ENCODE results near the gene PCDHGB5. TPM values are rescaled to one million over a fixed set of nuclear protein-coding genes. Genes with fewer than 3 reads are reported as not detected.
"Not testable (repeated sequence)": the region's sequence is repeated elsewhere in the genome, so short reads cannot be mapped to it uniquely, and the experiment has no call there.

The PCDHGB5 gene
- total RNA-seq, 1 donor from 2014 or later, result 9.3 TPM

DNA sequence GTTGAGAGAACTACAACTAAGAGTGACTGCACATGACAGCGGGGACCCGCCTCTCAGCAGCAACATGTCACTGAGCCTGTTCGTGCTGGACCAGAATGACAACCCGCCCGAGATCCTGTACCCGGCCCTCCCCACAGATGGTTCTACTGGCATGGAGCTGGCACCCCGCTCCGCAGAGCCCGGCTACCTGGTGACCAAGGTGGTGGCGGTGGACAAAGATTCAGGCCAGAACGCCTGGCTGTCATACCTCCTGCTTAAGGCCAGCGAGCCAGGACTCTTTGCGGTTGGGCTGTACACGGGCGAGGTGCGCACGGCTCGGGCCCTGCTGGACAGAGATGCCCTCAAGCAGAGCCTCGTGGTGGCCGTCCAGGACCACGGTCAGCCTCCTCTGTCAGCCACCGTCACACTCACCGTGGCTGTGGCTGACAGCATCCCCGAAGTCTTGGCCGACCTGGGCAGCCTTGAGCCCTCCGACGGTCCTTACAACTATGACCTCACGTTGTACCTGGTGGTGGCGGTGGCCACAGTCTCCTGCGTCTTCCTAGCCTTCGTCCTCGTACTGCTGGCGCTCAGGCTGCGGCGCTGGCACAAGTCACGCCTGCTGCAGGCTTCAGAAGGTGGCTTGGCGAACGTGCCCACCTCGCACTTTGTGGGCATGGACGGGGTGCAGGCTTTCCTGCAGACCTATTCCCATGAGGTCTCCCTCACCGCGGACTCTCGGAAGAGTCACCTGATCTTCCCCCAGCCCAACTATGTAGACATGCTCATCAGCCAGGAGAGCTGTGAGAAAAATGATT is 13.1 kb upstream of the PCDHGB5 start:
- Mint-ChIP-seq H3K9me3 (ENCODE audit: unreplicated experiment) (peaks cover 31% of the 10 kb centered on the region), H3K27me3 (ENCODE audit: unreplicated experiment) (peaks cover 2% of the 10 kb centered on the region), H3K4me3 (ENCODE audit: unreplicated experiment) (no peak overlapping the region), H3K27ac (ENCODE audit: unreplicated experiment) (no peak overlapping the region), H3K36me3 (ENCODE audit: unreplicated experiment) (peaks cover 65% of the 10 kb centered on the region), H3K4me1 (ENCODE audit: low read depth, unreplicated experiment) (peaks cover 1% of the 10 kb centered on the region)
- no peak for TF ChIP-seq CTCF (IDR thresholded peaks at IDR 0.05; ENCODE audit: partially characterized antibody, unreplicated experiment)
- no peak for DNase-seq

DNA sequence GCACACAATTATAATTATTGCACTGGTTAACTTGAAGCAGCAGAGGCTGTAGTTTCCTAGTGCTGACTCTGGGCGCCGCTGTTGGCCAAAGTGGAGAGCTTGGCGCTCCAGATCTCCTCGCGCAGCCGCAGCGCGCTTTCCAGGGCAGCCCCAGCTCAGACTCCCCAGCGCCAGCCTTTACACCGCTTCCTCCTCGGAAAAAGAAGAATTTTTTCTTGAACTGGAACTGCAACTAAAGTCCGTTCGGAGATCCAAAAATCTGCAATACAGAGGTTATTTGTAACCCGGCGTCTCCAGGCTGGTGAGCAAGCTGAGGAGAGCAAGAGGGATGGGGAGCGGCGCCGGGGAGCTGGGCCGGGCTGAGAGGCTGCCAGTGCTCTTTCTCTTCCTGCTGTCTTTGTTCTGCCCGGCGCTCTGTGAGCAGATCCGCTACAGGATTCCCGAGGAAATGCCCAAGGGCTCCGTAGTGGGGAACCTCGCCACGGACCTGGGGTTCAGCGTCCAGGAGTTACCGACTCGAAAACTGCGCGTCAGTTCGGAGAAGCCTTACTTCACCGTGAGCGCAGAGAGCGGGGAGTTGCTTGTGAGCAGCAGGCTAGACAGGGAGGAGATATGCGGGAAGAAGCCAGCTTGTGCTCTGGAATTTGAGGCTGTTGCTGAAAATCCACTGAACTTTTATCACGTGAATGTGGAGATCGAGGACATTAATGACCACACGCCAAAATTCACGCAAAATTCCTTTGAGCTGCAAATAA is 10.0 kb upstream of the PCDHGB5 start, which contains the start of gene PCDHGB4:
PCDHGB4 (plus strand) TSS at position 142 of the 755 bp plus-strand sequence; CDS start at position 329, 187 bp downstream.
- Mint-ChIP-seq H3K27ac (ENCODE audit: unreplicated experiment) (peak within 1 kb of the TSS; percentile 84), H3K4me3 (ENCODE audit: unreplicated experiment) (peak within 1 kb of the TSS; percentile 86), H3K36me3 (ENCODE audit: unreplicated experiment) (peaks cover 75% of the 10 kb centered on the region), H3K9me3 (ENCODE audit: unreplicated experiment) (peaks cover 43% of the 10 kb centered on the region)
- peak; percentile 75 for DNase-seq
- H3K27me3 Mint-ChIP-seq (ENCODE audit: unreplicated experiment); H3K4me1 Mint-ChIP-seq (ENCODE audit: low read depth, unreplicated experiment): not testable (repeated sequence)
- TF ChIP-seq CTCF (IDR thresholded peaks at IDR 0.05; ENCODE audit: partially characterized antibody, unreplicated experiment), result peak; percentile 63

- Mint-ChIP-seq H3K36me3 (ENCODE audit: unreplicated experiment) (peaks cover 75% of the 10 kb centered on the region), H3K27ac (ENCODE audit: unreplicated experiment) (no peak overlapping the region), H3K9me3 (ENCODE audit: unreplicated experiment) (peaks cover 43% of the 10 kb centered on the region), H3K27me3 (ENCODE audit: unreplicated experiment) (peaks cover 8% of the 10 kb centered on the region), H3K4me1 (ENCODE audit: low read depth, unreplicated experiment) (peaks cover 3% of the 10 kb centered on the region), H3K4me3 (ENCODE audit: unreplicated experiment) (peak overlapping the region; percentile 63)
- DNase-seq, result no peak
- TF ChIP-seq CTCF (IDR thresholded peaks at IDR 0.05; ENCODE audit: partially characterized antibody, unreplicated experiment), result no peak
Measured at GRCh38 chr5:141388661-141389060, 9.1 kb upstream of the PCDHGB5 start.

DNA sequence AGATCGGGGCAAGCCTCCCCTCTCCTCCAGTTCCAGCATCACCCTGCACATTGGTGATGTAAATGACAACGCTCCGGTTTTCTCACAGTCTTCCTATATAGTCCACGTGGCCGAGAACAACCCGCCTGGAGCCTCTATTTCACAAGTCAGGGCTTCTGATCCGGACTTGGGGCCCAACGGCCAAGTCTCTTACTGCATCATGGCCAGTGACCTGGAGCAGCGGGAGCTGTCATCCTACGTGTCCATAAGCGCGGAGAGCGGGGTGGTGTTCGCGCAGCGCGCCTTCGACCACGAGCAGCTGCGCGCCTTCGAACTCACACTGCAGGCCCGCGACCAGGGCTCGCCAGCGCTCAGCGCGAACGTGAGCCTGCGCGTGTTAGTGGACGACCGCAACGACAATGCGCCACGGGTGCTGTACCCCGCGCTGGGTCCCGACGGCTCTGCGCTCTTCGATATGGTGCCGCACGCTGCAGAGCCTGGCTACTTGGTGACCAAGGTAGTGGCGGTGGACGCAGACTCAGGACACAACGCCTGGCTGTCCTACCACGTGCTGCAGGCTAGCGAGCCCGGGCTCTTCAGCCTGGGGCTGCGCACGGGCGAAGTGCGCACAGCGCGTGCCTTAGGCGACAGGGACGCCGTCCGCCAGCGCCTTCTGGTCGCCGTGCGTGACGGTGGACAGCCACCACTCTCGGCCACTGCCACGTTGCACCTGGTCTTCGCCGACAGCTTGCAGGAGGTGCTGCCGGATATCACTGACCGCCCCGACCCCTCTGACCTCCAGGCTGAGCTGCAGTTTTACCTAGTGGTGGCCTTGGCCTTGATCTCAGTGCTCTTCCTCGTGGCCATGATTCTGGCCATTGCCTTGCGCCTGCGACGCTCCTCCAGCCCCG is 8.3 kb upstream of the PCDHGB5 start:
- H3K27ac Mint-ChIP-seq (ENCODE audit: unreplicated experiment), result peak overlapping the region; percentile 56
- peaks cover 74% of the 10 kb centered on the region for H3K36me3 Mint-ChIP-seq (ENCODE audit: unreplicated experiment)
- peaks cover 48% of the 10 kb centered on the region for H3K9me3 Mint-ChIP-seq (ENCODE audit: unreplicated experiment)
- no peak for TF ChIP-seq CTCF (IDR thresholded peaks at IDR 0.05; ENCODE audit: partially characterized antibody, unreplicated experiment)
- peaks cover 8% of the 10 kb centered on the region for H3K27me3 Mint-ChIP-seq (ENCODE audit: unreplicated experiment)
- DNase-seq, result no peak
- H3K4me3 Mint-ChIP-seq (ENCODE audit: unreplicated experiment), result peak overlapping the region; percentile 74
- H3K4me1 Mint-ChIP-seq (ENCODE audit: low read depth, unreplicated experiment), result peaks cover 3% of the 10 kb centered on the region
